HG02884 (cell line): ENCODE data around the gene SHISA4.
"Not testable (repeated sequence)": the region's sequence is repeated elsewhere in the genome, so short reads cannot be mapped to it uniquely, and the experiment has no call there.

Source experiments
- ATAC-seq: cut with Tn5 transposase; IDR thresholded peaks from one replicate; pipeline ENCODE4 v1.9.1; 2021; ENCODE audit warnings: mild to moderate bottlenecking, moderate library complexity; ENCODE audit not compliant: unreplicated experiment

The SHISA4 gene, protein sequence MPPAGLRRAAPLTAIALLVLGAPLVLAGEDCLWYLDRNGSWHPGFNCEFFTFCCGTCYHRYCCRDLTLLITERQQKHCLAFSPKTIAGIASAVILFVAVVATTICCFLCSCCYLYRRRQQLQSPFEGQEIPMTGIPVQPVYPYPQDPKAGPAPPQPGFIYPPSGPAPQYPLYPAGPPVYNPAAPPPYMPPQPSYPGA

DNA sequence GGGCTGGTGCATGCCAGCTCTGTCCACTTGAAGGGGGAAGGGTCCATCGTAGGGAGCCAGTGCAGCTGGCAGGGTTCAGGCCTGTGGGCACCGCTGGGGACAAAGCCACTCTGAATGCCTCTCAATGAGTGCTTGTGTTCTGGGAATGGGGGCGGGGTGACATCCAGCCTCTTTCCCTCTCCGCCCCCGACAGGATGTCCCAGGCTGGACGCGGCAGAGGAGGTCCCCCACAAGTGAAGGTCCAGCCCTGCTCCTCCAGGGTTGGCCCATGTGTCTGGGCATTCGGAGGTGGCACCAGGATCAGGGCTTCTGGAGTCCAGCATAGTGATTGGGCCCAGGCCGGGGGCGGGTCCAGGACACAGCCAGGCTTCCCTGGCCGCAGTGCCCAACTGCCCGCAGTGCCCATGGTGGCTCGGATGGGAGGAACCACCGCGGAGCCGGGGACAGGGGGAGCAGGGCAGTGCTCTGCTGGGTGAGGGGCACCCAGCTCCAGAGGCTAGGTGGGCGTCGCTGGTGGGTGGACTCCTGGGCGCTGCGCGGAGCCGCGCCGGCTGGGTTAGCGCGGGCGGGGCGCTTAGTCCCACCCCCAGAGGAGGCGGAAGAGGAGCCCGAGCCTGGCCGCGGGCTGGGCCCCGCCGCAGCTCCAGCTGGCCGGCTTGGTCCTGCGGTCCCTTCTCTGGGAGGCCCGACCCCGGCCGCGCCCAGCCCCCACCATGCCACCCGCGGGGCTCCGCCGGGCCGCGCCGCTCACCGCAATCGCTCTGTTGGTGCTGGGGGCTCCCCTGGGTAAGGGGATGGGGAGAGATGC, at the start of gene SHISA4:
TSS of gene SHISA4 (plus strand) at position 617 of the 808 bp plus-strand sequence. CDS start at position 714, 97 bp downstream.
- no peak for ATAC-seq

DNA sequence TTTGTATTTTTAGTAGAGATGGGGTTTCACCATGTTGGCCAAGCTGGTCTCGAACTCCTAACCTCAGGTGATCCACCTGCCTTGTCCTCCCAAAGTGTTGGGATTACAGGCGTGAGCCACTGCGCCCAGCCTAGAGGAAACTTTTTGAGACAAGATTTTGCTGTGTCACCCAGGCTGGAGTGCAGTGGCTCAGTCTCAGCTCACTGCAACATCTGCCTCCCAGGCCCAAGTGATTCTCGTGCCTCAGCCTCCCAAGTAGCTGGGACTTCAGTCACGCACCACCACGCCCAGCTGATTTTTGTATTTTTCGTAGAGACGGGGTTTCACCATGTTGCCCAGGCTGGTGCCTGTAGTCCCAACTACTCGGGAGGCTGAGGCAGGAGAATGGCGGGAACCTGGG, 49.6 kb upstream of the SHISA4 start:
- ATAC-seq = not testable (repeated sequence)

DNA sequence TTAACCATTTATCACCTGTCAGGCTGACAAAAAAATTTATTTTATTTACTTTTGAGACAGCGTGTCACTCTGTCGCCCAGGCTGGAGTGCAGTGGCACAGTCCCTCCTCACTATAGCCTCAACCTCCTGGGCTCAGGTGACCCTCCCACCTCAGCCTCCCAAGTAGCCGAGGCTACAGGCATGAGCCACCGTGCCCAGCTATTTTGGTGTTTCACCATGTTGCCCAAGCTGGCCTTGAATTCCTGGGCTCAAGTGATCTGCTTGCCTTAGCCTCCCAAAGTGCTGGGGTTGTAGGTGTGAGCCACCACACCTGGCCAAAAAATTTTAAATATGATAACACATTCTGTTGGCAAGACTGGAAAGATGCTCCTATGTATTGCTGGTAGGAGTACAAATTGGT, 48.6 kb upstream of the SHISA4 start:
- no peak for ATAC-seq

DNA sequence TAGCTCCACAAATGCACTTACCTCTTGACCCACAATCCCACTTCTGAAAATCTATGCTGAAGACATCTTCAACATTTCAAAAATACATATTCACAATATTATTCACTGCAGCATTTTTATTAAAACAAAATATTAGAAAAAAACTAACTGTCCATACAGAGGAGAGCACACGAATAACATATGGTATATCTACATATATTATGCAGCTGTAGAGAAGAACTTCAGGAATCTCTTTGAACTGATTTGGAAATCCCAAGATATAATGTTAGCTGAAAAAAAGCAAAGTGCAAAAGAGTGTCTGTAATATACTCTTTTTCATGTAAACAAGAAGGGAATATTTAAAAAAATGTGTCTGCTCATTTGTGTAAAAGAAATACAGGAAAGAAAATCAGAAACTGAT, 48.2 kb upstream of the SHISA4 start:
- ATAC-seq = no peak

DNA sequence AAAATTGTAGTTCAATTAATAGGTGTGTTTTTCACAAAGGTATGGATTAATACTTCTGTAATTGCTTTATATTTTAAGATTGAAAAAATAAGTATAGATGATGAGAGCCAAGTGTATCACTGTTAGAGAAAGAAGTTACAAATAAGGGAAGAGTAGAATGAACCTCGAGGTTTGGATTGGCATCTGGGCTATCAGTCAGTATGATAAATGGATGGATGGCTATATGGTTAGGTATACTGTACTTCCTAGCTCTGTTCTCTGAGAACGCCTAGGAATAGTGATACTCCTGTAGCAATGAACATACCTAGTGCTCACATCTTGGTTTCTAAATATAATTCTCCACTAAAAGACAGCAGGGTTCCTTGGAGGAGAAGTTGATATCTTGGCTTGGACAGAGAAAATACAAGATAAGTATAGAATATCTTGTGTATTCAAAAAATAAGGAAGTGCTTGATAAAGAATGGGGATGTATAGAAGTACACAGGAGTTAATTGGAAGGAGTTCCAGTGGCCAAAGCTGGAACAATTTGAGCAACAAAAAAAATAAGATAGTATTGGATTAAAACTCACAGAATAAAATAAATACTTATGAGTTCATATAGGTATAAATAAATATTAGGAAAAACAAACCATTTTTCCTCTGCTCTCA, 47.3 kb upstream of the SHISA4 start:
- ATAC-seq = no peak

DNA sequence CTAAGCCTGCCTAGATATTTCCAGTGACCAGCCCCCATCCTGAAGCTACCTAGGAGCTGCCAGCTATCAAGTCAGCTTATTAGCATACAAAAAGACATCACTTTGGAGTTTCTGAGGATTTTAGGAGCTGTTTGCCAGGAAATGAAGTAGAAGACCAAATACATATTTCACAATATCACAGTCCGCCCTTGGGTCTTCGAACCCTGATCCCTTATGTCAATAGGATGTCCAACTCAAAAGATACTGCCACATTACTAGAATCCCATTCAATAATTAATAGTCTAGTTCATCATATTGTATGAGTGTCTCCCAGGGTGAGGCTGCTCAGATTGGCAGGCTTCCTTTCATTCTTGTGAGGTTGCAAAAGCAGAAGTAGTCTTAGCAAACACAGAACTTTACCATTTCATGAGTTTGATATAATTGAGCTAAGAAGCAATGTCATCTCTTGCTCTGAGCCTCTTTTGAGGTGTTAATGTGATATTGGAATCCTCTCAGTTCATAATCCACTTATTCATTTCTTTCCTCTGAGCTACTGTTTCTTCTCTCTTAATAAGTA, 46.1 kb upstream of the SHISA4 start:
- no peak for ATAC-seq

DNA sequence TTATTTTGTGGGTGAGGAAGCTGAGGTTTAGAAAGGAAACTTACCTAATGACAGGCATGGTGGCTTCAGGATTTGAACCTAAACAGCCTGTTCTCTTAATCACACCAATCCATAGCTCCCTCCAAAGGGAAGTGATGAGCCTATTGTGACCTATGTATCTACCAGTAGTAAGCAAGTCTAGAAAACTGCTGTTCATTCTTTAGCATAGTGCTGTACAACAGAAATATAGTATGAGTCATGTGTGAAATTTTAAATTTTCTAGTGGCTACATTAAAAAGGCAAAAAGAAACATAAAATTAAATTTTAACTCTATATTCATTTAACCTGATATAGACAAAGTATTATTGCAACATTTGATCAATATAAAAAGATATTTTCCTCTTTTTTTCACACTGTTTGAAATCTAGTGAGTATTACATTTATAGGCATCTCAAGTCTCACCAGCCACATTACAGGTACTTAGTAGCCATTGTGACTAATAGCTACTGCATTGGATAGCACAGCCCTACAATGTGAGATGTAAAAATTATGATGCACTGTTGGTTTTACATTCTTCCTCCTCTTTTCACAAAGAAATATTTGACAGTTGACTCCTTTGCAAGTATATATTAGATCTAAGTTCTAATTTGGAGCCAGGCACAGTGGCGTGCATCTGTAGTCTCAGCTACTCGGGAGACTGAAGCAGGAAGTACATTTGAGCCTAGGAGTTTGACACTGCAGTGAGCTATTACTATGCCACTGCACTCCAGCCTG, 43.2 kb upstream of the SHISA4 start:
- no peak for ATAC-seq

DNA sequence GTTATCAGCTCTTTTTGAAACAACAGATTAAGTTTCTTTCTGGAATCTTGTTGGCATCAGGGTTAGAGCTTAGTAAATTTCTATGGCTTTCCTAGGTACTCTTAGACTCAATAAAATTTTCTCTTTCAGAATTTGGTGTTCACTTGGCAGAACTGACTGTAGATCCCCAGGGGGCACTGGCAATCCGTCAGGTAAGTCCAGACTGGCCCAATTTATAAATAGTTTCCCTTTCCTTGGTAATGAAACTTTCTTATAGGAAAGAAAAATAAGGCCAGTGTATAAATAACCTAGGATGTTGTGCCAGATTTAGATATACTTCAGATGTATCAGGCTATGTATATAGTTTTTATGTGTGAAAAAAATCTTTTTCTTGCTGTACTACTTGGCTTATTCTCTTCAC, 41.5 kb upstream of the SHISA4 start:
- ATAC-seq = no peak

DNA sequence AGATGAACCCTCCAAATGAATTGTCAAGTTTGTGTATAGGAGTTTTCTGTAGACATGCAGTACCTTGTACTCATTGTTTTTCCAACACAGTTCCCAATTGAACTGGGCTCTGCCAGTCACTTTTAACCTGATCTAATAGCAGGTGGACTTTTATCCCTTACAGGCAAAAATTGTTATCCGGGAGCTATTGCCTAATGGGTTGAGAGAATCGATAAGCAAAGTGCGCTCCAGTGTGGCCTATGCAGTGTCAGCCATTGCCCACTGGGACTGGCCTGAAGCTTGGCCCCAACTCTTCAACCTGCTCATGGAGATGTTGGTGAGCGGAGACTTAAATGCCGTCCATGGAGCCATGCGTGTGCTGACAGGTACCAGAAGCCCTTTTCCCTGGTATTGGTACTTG, 40.5 kb upstream of the SHISA4 start:
- ATAC-seq = no peak

DNA sequence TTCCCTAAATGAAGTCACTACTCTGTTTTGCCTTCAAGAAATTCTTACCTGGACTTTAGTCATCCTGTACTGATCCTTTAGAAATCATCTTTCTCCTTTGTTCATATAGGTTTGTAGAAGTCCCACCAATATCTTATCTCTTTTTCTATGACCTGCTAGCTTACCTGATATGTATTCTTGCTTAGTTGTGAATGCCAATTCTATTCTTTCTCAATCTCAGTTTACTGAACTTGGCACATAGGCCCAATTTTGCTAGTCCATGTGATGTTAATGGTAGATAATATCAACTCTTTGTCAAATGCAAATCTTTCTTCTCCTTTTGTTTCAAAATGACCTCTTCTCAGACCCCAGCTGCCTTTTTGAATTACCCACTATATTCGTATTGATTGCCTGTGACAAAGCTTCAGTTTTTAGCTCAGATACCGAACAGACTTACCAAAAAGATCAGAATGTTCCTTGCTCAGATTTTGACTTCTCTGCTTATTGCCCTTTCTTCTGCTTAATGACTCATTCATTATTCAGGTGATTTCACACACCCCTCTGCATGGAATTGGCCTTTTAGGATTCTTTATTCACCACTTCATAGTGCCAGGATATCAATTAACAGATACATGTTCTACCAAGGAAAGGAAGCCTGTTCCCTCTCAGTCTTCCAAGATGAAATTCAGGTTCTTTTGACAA, 39.2 kb upstream of the SHISA4 start:
- no peak for ATAC-seq

DNA sequence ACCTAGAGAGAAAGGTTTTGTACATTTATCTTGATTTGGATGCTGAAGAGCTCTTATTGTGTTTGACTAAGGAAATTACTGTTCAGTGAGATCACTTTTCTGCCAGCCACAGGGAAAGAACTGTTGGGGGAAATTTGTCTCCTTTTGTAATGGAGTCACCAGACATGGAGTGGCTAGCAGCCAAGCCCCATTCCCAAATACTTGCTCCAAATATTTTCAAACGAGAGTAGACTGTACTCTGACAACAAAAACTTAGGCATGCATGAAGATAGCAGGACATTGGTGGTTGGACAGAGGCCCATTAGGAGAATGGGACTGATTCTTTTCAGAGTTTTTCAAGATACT, 38.7 kb upstream of the SHISA4 start:
- ATAC-seq = no peak

DNA sequence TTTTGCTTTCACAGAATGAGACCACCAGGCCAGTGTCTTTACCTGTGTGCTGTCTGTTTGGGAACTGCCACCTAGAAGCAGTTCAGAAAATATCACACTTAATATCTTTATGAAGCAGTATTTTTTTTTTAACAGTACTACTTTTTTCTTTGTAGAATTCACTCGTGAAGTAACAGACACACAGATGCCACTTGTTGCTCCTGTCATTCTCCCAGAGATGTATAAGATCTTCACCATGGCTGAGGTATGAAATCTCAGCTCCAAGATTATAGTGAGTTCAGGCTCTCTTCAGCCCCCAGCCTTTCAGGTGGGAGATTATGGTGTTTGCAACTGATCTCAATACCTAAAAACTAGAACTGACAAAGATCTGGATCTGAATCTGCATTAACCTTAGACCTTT, 36.7 kb upstream of the SHISA4 start:
- ATAC-seq = no peak

DNA sequence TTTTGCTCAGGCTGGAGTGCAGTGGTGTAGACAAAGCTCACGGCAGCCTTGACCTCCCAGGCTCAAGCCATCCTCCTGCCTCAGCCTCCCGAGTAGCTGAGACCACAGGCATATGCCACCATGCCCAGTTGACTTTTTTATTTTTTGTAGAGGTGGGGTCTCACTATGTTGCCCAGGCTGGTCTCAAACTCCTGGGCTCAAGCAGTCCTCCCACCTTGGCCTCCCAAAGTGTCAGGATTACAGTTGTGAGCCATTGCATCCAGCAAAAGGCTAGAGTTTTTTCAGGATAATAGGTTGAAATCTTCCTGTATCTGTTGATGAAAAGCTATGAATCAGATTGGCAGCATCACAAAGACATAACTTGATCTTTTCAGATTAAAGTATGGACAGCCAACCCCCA, 32.0 kb upstream of the SHISA4 start:
- not testable (repeated sequence) for ATAC-seq

DNA sequence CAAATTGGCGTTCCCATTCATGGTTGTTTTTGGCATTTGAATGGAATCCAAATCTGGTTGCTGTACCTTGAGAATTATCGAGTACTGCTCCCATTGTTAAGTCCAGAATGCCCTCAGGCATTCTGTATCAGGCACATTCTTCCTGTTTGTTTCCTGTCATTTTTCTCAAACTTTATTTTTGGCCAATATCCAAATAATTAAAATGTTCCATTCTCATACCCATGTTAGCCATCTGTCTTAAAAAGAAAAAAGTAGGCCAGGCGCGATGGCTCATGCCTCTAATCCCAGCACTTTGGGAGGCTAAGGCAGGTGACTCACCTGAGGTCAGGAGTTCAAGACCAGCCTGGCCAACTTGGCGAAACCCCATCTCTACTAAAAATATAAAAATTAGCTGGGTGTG, 29.3 kb upstream of the SHISA4 start:
- no peak for ATAC-seq

DNA sequence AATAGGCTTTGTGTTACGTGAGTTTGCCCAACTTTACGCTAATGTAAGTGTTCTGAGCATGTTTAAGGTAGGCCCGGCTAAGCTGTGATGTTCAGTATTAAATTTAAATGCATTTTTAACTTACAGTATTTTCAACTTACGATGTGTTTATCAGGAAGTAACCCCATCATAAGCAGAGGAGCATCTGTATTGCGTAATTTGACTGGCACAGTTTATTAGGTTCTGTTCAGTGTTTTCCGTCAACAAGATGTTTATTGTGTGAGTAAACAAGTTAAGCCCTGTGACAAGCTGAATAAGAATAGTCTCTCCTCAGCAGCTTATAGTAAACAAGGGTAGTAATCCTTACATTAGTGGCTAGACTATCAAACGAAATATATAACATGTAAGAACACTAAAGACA, 27.2 kb upstream of the SHISA4 start:
- no peak for ATAC-seq

DNA sequence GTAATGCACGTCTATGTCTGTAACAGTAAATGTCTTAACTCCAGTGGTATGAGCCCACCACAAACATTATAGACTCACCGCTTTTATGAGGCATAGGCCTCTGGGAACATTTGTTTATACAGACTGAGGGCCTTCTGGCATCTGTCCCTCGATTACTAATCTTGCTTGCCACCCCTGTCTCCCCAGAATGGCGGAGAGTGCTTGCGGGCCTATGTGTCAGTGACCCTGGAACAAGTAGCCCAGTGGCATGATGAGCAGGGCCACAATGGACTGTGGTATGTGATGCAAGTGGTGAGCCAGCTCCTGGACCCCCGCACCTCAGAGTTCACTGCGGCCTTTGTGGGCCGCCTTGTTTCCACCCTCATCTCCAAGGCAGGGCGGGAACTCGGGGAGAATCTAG, 18.3 kb upstream of the SHISA4 start:
- ATAC-seq = no peak

DNA sequence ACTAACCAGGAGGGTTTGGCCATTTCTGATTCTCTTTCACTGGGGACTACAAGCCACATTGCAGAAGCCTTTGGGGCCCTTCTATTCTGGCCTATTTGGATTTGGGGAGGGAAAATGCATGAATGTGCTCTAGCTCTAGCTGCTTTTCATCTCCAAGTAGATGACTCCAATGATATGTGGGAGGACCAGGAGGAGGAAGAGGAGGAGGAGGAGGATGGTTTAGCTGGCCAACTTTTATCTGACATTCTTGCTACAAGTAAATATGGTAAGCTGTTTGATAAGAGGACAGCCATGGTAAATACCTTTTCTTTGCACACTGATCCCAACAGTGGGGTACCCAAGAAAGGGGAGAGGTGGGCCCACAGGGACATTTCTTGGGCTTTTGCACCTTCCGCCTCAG, 14.0 kb upstream of the SHISA4 start:
- no peak for ATAC-seq

DNA sequence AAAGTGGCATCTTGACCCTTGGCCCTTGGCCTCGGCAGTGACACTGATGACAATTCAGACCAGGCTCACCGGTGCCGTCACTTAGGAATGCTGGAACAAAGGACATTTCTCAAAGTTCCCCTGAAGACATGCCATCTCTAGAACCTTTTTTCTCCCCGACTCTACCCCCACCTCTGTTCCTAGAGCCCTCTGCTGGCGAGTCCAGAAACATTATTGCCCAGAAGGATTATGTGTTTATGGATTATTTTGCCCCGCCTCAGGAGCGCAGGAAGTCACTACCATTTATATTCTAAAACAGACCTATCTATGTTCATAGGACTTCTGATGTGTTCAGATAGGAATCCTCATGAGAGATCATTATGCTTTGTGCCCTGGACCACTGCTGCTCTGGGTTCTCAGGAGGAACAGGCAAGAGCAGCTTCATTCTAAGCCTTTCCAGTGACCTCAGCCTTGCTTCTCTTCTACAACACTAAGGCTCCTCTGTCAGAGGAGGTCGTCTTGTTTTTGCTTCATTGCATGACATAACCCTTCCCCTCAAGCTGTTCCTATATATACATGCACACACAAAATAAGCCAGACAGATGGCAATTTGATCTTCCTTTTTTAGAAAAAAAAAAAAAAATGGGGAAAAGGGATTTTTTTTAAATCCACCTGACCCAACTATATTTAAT, 12.4 kb upstream of the SHISA4 start:
- no peak for ATAC-seq

DNA sequence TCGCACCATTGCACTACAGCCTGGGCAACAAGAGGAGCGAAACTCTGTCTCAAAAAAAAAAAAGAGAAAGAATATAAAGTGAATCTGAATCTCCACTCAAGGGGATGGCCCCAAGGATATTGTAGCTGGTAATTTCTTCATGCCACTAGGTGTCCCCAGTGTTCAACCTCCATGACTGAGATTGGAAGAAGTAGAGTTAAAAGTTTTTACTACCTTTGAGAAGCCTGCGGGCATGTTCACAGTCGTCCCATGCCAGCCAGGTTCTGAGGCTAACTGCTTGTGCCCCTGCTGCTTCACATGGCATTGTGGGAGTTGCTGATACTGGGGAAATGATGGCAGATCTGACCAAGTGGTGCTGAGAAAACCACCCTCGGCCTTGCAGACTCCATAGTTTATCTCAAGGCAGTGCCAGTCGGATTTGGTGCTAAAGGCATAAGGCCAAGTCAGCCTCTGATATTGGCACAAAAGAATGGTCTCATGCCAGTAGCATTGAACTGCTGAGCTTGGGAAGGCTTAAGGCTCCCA, 10.8 kb upstream of the SHISA4 start:
- no peak for ATAC-seq
